ENCODE measurements around the gene CYB5A.
"Not testable (repeated sequence)": the region's sequence is repeated elsewhere in the genome, so short reads cannot be mapped to it uniquely, and the experiment has no call there.

The CYB5A gene

GRCh38 chr18:74329688-74330205 lies 38.0 kb upstream of the CYB5A start:
- H3K27ac ChIP-seq: no peak overlapping the region
- no peak for TF ChIP-seq CTCF (conservative IDR thresholded peaks at IDR 0.05)
- no peak for TF ChIP-seq ZFX (IDR thresholded peaks at IDR 0.05)

- no peak overlapping the region for H3K27ac ChIP-seq
- TF ChIP-seq CTCF (conservative IDR thresholded peaks at IDR 0.05): no peak
- TF ChIP-seq ZFX (IDR thresholded peaks at IDR 0.05): no peak
Observed at GRCh38 chr18:74328206-74328605, 36.4 kb upstream of the CYB5A start.

- H3K27ac ChIP-seq: not testable (repeated sequence)
Observed at GRCh38 chr18:74326791-74327190, 35.0 kb upstream of the CYB5A start.

GRCh38 chr18:74326231-74326630 lies 34.5 kb upstream of the CYB5A start:
- no peak overlapping the region for H3K27ac ChIP-seq
- no peak for TF ChIP-seq CTCF (conservative IDR thresholded peaks at IDR 0.05)
- no peak for TF ChIP-seq ZFX (IDR thresholded peaks at IDR 0.05)

GRCh38 chr18:74316257-74317170 lies 24.8 kb upstream of the CYB5A start:
- TF ChIP-seq ZFX (IDR thresholded peaks at IDR 0.05) (no peak), CTCF (conservative IDR thresholded peaks at IDR 0.05) (no peak)
- peak overlapping the region; percentile 26; the same call in 1 of the 2 replicates for H3K27ac ChIP-seq

- peak within 1 kb of the TSS; percentile 26; the same call in 1 of the 2 replicates for H3K27ac ChIP-seq
- no peak for TF ChIP-seq ZFX (IDR thresholded peaks at IDR 0.05)
Observed at GRCh38 chr18:74315464-74316256, 23.9 kb upstream of the CYB5A start, which contains the start of gene C18orf63. Gene C18orf63, plus strand, starts transcription at chr18:74315839. Its CDS starts 2,027 bp downstream, at chr18:74317866.

GRCh38 chr18:74314759-74315463 lies 23.1 kb upstream of the CYB5A start:
- no peak for TF ChIP-seq CTCF (conservative IDR thresholded peaks at IDR 0.05)
- no peak for TF ChIP-seq ZFX (IDR thresholded peaks at IDR 0.05)
- no peak overlapping the region for H3K27ac ChIP-seq
